Measurements from ENCODE around the gene PADI1.

- TF ChIP-seq EZH2 (IDR thresholded peaks at IDR 0.05), result no peak
- no peak for TF ChIP-seq POLR2AphosphoS5 (IDR thresholded peaks at IDR 0.05; ENCODE audit: borderline replicate concordance, low read depth, low read length)
- no peak for TF ChIP-seq FOXP2 (optimal IDR thresholded peaks at IDR 0.05; ENCODE audit: control extremely low read depth, extremely low read length, insufficient read depth)
These were observed 20.2 kb downstream of the PADI1 start for GRCh38 chr1:17225140-17225539.
